GM21515 (cell line): ENCODE measurements around the gene TMEM114.
A peak's percentile ranks its signal among the peaks of the same experiment; 100 is the strongest.

Experiments
- ATAC-seq: cut with Tn5 transposase; IDR thresholded peaks from one replicate; pipeline ENCODE4 v1.9.1; 2021; ENCODE audit not compliant: unreplicated experiment

Gene TMEM114

GRCh38 chr16:8611886-8612600 lies 21.7 kb upstream of the TMEM114 start:
- ATAC-seq = no peak

- no peak for ATAC-seq
These were observed 20.8 kb upstream of the TMEM114 start for GRCh38 chr16:8611122-8611521.

DNA sequence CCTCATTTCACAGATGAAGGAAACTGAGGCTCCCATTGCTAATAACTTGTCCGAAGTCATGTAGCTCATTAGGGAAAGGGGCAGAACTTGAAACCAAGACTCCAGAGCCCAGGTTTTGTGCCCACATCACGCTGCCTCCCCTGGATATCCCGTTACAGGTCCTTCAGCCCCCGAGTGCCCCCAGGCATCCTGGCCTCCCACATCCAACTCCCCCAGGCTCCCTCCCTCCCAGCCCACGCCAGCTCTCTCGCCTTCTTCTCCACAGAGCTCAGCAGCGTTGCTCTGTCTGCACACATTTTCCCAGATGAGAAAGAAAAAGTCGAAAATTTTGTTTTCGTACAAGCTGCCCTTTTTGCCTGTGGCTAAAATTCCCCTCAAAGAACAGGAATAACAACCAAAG lies 16.9 kb upstream of the TMEM114 start:
- no peak for ATAC-seq

DNA sequence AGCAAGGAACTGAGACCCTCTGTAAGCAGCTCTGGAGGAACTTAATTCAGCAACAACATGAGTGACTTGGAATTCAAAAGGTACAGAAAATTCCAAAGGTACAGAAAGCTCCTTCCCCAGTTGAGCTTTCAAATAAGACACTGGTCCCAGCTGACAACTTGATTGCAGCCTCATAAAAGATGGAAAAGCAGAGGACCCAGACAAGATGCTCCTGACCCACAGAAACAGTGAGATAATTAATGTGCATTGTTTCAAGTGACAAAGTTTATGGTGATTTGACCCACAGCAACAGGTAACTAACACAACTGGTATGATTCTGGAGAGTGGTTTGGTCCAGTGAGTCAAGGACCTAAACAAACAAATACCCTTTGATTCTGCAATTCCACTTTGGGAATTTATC lies 15.2 kb upstream of the TMEM114 start:
- no peak for ATAC-seq

GRCh38 chr16:8600144-8600775 lies 9.9 kb upstream of the TMEM114 start:
- no peak for ATAC-seq

- no peak for ATAC-seq
These were observed 6.3 kb upstream of the TMEM114 start for GRCh38 chr16:8596581-8596980.

- ATAC-seq = no peak
These were observed 5.5 kb upstream of the TMEM114 start for GRCh38 chr16:8595783-8596182.

DNA sequence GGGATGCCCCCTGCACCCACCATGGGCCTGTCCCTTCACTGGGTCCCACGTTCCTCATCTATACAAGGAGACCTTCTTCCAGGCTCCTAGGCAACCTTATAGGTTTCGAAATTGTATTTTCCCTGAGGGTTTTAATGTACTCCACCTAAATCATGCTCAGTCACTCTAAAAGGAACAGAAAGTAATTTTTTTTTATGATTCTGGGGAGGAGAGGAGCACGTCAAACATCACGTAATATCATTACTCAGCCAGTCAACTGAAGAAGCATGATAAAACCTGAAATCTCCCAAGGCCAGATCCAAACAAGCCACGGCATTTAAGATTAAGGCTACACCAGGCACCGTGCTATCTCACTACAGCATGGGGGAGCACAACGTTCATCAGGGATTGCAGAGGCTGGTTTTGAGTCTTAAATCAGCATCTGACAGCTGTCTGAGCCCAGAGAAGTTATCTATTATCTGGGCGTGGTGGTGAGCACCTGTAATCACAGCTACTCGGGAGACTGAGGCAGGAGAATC lies 3.9 kb upstream of the TMEM114 start:
- no peak for ATAC-seq

GRCh38 chr16:8591451-8591850 lies 1.1 kb upstream of the TMEM114 start:
- no peak for ATAC-seq

DNA sequence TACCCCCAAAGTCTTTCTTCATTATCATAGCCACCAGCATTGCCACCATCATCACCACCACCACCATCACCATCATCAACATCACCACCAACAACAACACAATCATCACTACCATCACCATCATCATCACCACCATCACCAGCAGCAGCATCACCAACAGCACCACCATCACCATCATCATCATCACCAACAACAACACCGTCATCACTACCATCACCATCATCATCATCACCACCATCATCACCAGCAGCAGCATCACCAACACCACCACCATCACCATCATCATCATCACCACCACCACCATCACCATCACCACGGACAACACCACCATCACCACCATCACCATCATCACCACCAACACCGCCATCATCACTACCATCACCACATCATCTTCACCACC lies 500 bp upstream of the TMEM114 start:
- ATAC-seq = no peak

DNA sequence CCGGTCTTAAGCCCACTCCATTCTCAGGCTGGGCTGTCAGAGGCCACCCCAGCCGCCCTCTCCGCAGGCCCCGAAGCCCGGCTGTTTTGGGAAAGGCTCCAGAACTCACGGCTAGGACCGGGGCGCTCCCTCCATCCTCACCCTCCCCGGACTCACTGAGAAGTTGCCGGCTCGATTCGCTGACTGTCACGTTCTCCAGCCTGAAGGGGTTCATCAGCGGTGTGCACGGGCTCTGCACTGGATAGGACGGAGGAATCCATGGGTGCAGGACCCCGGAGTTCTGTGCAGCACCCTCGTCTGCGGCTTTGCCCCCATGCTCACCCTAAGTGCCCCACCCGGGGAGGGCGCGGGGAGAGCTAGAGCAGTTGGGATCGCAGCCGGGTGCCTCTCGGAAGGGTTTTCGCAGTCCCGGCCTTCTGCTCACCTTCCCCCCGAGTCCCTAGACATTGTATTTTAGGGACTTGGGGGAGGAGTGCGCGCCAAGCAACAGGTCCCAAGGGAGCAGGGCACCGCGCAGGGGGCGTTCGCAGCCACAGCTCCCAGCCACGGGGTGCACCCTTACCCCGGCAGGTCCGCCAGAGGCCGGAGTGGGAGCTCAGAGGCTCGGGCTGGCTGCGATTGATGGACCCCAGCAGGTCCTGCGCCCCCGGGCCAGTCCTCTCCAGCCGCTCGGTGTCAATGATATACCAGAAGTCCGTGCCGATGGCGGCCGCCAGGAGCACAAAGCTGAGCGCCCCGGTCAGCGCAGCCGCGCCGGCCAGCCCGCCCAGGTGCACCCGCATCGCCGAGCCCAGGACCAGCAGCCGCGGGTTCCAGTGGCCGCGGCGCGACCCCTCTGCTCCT lies 1.0 kb downstream of the TMEM114 start:
- no peak for ATAC-seq

- no peak for ATAC-seq
These were observed 1.6 kb downstream of the TMEM114 start for GRCh38 chr16:8588682-8589056.

DNA sequence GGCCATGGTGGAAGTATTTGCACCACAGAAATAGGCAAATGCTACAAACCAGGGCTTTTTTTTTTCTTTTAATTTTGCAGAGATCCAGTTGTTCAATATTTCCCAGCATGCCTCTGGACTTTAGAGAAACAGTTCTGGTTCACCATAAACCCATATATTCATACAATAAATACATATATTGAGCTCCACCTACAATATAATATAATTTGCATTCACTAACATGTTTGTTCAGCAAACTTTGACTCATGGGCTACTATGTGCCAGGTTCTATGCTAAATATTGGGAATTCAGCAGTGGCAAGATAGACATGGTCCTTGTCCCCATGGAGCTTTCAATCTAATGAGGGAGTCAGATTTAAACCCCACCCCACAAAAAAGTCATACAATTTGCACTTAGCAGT lies 3.2 kb downstream of the TMEM114 start:
- ATAC-seq = no peak

DNA sequence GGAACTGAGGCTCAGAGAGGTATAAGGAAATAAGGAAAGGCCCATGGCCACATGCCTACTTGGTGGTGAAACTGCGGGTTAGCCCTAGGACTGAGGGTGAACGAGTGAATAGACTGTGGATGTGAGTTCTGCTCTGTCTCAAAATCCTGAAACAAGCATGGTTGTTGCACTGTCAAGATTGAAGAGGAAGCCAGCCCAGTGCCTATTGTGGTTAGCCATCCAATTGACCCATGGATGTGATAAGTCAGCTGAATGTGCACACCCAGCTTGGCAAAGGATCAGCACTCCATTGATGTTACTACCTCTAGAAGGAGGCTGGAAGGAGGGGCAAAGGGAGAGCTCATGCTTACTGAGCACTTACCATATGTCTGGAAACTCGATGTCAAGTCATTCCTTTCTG lies 4.5 kb downstream of the TMEM114 start:
- ATAC-seq = no peak

DNA sequence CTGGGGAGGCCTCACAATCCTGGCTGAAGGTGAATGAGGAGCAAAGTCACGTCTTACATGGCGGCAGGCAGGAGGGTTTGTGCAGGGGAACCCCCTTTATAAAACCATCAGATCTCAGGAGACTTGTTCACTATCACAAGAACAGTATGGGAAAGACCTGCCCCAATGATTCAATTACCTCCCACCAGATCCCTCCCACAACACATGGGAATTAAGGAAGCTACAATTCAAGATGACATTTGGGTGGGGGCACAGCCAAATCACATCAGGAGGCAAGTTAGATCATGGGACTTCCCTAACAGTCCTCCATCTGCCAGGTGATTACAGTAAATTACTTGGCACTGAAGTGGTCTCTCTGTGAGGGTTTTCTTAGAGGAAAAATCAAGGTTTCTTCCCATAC lies 5.3 kb downstream of the TMEM114 start:
- no peak for ATAC-seq

- ATAC-seq = no peak
These were observed 6.6 kb downstream of the TMEM114 start for GRCh38 chr16:8583732-8584131.

- no peak for ATAC-seq
These were observed 7.1 kb downstream of the TMEM114 start for GRCh38 chr16:8583199-8583598.

GRCh38 chr16:8581831-8582580 lies 8.3 kb downstream of the TMEM114 start:
- ATAC-seq = peak; percentile 54

DNA sequence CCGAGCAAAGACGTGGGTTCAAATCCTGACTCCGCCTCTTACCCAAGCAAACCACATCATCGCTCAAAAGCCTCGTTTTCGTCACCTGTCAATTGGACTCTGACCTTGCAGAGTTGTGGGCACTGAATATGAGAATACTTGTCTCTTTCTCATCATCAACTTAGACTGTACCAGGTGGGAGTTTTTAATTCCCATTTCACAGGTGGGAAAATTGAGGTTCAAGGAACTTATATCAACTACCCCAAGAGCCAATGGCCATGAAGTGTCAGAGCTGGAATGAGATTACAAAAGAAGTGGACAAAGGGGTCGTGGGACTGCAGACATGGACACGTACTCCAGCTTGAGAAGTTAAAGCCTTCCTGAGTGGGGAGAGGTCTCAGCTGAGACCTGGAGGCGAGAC lies 10.8 kb downstream of the TMEM114 start:
- ATAC-seq = no peak

DNA sequence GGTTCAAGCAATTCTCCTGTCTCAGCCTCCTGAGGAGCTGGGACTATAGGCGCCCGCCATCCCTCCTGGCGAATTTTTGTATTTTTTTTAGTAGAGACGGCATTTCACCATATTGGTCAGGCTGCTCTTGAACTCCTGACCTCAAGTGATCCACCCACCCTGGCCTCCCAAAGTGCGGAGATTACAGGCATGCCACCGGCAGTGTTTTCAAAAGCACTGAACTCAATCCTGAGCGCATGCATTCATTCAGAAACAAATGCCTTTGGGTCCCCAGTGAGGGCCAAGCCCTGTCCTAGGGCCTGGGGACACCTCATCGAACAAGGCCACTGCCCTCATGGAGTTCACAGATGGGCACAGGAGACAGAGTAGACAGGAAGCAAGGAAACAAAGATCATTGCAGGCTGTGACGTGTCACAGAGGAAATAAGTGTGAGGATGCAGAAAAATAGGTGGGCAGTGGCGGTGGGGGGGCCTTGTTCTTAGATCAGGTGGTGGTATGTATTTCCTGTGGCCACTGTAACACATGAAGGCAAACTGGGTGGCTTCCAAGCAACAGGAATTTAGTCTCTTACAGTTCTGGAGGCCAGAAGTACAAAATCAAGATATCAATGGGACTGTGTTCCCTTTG lies 12.5 kb downstream of the TMEM114 start:
- ATAC-seq = no peak
